Measurements from ENCODE around the gene BIRC7. TPM values are rescaled to one million over a fixed set of nuclear protein-coding genes. Genes with fewer than 3 reads are reported as not detected.
A peak's percentile ranks its signal among the peaks of the same experiment; 100 is the strongest.

The BIRC7 gene
- not detected for total RNA-seq (ENCODE audit: unreplicated experiment)
- long read RNA-seq, result 0 reads

- peaks cover 3% of the 10 kb centered on the region for H3K4me1 Mint-ChIP-seq (ENCODE audit: low read depth, unreplicated experiment)
- DNase-seq, result peak; percentile 58
- no peak within 1 kb of the TSS for H3K4me3 Mint-ChIP-seq (ENCODE audit: unreplicated experiment)
- H3K36me3 Mint-ChIP-seq (ENCODE audit: unreplicated experiment), result no peaks in the 10 kb centered on the region
- H3K27ac Mint-ChIP-seq (ENCODE audit: unreplicated experiment), result no peak within 1 kb of the TSS
- H3K27me3 Mint-ChIP-seq (ENCODE audit: unreplicated experiment), result peaks cover 20% of the 10 kb centered on the region
- no peak for TF ChIP-seq CTCF (IDR thresholded peaks at IDR 0.05; ENCODE audit: partially characterized antibody, unreplicated experiment)
- H3K9me3 Mint-ChIP-seq (ENCODE audit: unreplicated experiment), result peaks cover 7% of the 10 kb centered on the region
Observed at GRCh38 chr20:63235399-63235983, at the start of gene BIRC7. TSS of gene BIRC7 (plus strand) at chr20:63235905. CDS start at chr20:63236097, 192 bp downstream.

GRCh38 chr20:63186084-63186483, 49.6 kb upstream of the BIRC7 start:
- no peak overlapping the region for H3K4me3 Mint-ChIP-seq (ENCODE audit: unreplicated experiment)
- H3K36me3 Mint-ChIP-seq (ENCODE audit: unreplicated experiment), result no peaks in the 10 kb centered on the region
- no peak overlapping the region for H3K27ac Mint-ChIP-seq (ENCODE audit: unreplicated experiment)
- no peak for TF ChIP-seq CTCF (IDR thresholded peaks at IDR 0.05; ENCODE audit: partially characterized antibody, unreplicated experiment)
- no peak for DNase-seq
- H3K9me3 Mint-ChIP-seq (ENCODE audit: unreplicated experiment), result peaks cover 33% of the 10 kb centered on the region
- peaks cover 7% of the 10 kb centered on the region for H3K27me3 Mint-ChIP-seq (ENCODE audit: unreplicated experiment)
- H3K4me1 Mint-ChIP-seq (ENCODE audit: low read depth, unreplicated experiment), result no peaks in the 10 kb centered on the region

GRCh38 chr20:63186528-63187316, 49.0 kb upstream of the BIRC7 start:
- Mint-ChIP-seq H3K27me3 (ENCODE audit: unreplicated experiment) (peaks cover 7% of the 10 kb centered on the region), H3K36me3 (ENCODE audit: unreplicated experiment) (no peaks in the 10 kb centered on the region), H3K9me3 (ENCODE audit: unreplicated experiment) (peaks cover 33% of the 10 kb centered on the region), H3K4me1 (ENCODE audit: low read depth, unreplicated experiment) (no peaks in the 10 kb centered on the region), H3K27ac (ENCODE audit: unreplicated experiment) (no peak overlapping the region), H3K4me3 (ENCODE audit: unreplicated experiment) (no peak overlapping the region)
- no peak for TF ChIP-seq CTCF (IDR thresholded peaks at IDR 0.05; ENCODE audit: partially characterized antibody, unreplicated experiment)
- no peak for DNase-seq

- no peak for DNase-seq
- H3K27me3 Mint-ChIP-seq (ENCODE audit: unreplicated experiment), result peaks cover 5% of the 10 kb centered on the region
- H3K36me3 Mint-ChIP-seq (ENCODE audit: unreplicated experiment), result no peaks in the 10 kb centered on the region
- peaks cover 36% of the 10 kb centered on the region for H3K9me3 Mint-ChIP-seq (ENCODE audit: unreplicated experiment)
- no peak overlapping the region for H3K4me3 Mint-ChIP-seq (ENCODE audit: unreplicated experiment)
- TF ChIP-seq CTCF (IDR thresholded peaks at IDR 0.05; ENCODE audit: partially characterized antibody, unreplicated experiment), result no peak
- no peak overlapping the region for H3K27ac Mint-ChIP-seq (ENCODE audit: unreplicated experiment)
- H3K4me1 Mint-ChIP-seq (ENCODE audit: low read depth, unreplicated experiment), result no peaks in the 10 kb centered on the region
Observed at GRCh38 chr20:63187338-63188158, 48.2 kb upstream of the BIRC7 start.

Measured in glutamatergic neuron (in vitro differentiated cells).